ENCODE measurements around the gene CALN1. TPM values are rescaled to one million over a fixed set of nuclear protein-coding genes. Genes with fewer than 3 reads are reported as not detected.

Gene CALN1
- total and polyA plus RNA-seq, 2 experiments from 2014 or later: 7.6 to 14.5 TPM

DNA sequence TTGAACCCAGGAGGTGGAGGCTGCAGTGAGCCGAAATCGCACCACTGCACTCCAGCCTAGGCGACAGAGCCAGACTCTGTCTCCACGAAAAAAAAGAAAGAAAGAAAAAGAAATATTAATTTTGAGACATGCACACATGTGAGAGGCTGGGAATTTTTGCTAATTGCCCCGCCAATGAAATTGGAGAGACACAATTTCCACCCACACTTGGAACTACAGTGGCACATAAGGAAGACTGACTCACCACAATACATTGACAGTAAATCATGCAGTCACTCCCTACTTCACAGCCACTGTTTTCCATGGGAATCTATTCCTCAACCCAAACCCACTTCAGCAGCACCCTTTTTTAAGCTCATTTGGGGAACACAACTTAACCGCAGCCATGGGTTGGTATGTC lies 139.7 kb downstream of the CALN1 start (continued):
- TF ChIP-seq STAT1 (IDR thresholded peaks at IDR 0.05; ENCODE audit: unreplicated experiment) (no peak), JUNB (IDR thresholded peaks at IDR 0.05; ENCODE audit: unreplicated experiment) (no peak), CREB1 (CRISPR knock-in tag; IDR thresholded peaks at IDR 0.05; ENCODE audit: low read depth) (no peak)
- TF ChIP-seq, protein P1, sequence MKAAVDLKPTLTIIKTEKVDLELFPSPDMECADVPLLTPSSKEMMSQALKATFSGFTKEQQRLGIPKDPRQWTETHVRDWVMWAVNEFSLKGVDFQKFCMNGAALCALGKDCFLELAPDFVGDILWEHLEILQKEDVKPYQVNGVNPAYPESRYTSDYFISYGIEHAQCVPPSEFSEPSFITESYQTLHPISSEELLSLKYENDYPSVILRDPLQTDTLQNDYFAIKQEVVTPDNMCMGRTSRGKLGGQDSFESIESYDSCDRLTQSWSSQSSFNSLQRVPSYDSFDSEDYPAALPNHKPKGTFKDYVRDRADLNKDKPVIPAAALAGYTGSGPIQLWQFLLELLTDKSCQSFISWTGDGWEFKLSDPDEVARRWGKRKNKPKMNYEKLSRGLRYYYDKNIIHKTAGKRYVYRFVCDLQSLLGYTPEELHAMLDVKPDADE (IDR thresholded peaks at IDR 0.05): no peak

DNA sequence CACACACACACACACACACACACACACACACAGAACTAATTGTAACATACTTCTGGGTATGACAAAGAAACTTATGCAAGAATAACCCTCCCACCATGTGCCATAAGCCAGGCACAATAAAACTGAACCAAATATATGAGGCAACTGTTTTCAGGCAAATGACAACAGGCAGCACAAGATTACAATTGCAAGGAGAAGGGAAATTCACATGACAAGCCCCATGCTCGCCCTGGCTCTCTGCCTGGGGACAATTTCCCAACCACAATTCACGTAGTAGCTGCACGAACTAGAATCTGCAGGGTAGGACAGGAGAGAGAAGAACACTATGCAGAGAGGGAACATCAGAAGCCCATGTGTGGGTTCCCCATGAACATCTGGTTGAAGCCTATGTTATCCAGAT lies 143.3 kb downstream of the CALN1 start:
- Histone ChIP-seq H3K4me1 (ENCODE audit: insufficient read depth) (peaks cover 25% of the 10 kb centered on the region), H3K36me3 (ENCODE audit: insufficient read depth) (no peaks in the 10 kb centered on the region; the same call in 1 of the 2 replicates), H3F3A (replicated peaks; ENCODE audit: low read depth) (no peaks in the 10 kb centered on the region), H4K20me1 (replicated peaks; ENCODE audit: insufficient read depth) (no peaks in the 10 kb centered on the region), H3K4me3 (no peak overlapping the region), H3K9me2 (ENCODE audit: insufficient read depth) (0 out of 2 replicates have a peak, but pooled peaks cover 3% of the 10 kb centered on the region), H3K27ac (ENCODE audit: low read depth) (no peak overlapping the region), H3K4me2 (no peak overlapping the region), H3K79me2 (replicated peaks; ENCODE audit: insufficient read depth) (0 out of 2 replicates have a peak, but pooled peaks cover 6% of the 10 kb centered on the region), H2AFZ (no peak overlapping the region), H3K27me3 (ENCODE audit: insufficient read depth) (no peaks in the 10 kb centered on the region)
- Mint-ChIP-seq H3K9me3 (peaks cover 6% of the 10 kb centered on the region; the same call in 2 of the 3 replicates), H3K36me3 (ENCODE audit: low read depth) (peaks cover 53% of the 10 kb centered on the region), H3K27me3 (ENCODE audit: insufficient read depth, low read depth, poor library complexity) (peaks cover 10% of the 10 kb centered on the region), H3K4me1 (peaks cover 45% of the 10 kb centered on the region), H3K27ac (no peak overlapping the region), H3K4me3 (no peak overlapping the region)
- ATAC-seq: no peak
- no peak for DNase-seq (ENCODE audit: low spot score)
- TF ChIP-seq POLR2AphosphoS5 (IDR thresholded peaks at IDR 0.05; ENCODE audit: low read depth): no peak
- no peak for TF ChIP-seq CREB1 (CRISPR knock-in tag; IDR thresholded peaks at IDR 0.05; ENCODE audit: low read depth)
- TF ChIP-seq, protein P2, sequence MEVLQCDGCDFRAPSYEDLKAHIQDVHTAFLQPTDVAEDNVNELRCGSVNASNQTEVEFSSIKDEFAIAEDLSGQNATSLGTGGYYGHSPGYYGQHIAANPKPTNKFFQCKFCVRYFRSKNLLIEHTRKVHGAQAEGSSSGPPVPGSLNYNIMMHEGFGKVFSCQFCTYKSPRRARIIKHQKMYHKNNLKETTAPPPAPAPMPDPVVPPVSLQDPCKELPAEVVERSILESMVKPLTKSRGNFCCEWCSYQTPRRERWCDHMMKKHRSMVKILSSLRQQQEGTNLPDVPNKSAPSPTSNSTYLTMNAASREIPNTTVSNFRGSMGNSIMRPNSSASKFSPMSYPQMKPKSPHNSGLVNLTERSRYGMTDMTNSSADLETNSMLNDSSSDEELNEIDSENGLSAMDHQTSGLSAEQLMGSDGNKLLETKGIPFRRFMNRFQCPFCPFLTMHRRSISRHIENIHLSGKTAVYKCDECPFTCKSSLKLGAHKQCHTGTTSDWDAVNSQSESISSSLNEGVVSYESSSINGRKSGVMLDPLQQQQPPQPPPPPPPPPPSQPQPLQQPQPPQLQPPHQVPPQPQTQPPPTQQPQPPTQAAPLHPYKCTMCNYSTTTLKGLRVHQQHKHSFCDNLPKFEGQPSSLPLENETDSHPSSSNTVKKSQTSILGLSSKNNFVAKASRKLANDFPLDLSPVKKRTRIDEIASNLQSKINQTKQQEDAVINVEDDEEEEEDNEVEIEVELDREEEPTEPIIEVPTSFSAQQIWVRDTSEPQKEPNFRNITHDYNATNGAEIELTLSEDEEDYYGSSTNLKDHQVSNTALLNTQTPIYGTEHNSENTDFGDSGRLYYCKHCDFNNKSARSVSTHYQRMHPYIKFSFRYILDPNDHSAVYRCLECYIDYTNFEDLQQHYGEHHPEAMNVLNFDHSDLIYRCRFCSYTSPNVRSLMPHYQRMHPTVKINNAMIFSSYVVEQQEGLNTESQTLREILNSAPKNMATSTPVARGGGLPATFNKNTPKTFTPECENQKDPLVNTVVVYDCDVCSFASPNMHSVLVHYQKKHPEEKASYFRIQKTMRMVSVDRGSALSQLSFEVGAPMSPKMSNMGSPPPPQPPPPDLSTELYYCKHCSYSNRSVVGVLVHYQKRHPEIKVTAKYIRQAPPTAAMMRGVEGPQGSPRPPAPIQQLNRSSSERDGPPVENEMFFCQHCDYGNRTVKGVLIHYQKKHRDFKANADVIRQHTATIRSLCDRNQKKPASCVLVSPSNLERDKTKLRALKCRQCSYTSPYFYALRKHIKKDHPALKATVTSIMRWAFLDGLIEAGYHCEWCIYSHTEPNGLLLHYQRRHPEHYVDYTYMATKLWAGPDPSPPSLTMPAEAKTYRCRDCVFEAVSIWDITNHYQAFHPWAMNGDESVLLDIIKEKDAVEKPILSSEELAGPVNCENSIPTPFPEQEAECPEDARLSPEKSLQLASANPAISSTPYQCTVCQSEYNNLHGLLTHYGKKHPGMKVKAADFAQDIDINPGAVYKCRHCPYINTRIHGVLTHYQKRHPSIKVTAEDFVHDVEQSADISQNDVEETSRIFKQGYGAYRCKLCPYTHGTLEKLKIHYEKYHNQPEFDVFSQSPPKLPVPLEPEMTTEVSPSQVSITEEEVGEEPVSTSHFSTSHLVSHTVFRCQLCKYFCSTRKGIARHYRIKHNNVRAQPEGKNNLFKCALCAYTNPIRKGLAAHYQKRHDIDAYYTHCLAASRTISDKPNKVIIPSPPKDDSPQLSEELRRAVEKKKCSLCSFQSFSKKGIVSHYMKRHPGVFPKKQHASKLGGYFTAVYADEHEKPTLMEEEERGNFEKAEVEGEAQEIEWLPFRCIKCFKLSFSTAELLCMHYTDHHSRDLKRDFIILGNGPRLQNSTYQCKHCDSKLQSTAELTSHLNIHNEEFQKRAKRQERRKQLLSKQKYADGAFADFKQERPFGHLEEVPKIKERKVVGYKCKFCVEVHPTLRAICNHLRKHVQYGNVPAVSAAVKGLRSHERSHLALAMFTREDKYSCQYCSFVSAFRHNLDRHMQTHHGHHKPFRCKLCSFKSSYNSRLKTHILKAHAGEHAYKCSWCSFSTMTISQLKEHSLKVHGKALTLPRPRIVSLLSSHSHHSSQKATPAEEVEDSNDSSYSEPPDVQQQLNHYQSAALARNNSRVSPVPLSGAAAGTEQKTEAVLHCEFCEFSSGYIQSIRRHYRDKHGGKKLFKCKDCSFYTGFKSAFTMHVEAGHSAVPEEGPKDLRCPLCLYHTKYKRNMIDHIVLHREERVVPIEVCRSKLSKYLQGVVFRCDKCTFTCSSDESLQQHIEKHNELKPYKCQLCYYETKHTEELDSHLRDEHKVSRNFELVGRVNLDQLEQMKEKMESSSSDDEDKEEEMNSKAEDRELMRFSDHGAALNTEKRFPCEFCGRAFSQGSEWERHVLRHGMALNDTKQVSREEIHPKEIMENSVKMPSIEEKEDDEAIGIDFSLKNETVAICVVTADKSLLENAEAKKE (CRISPR knock-in tag; IDR thresholded peaks at IDR 0.05): no peak
- no peak for TF ChIP-seq JUNB (IDR thresholded peaks at IDR 0.05; ENCODE audit: unreplicated experiment)
- TF ChIP-seq, protein P3, sequence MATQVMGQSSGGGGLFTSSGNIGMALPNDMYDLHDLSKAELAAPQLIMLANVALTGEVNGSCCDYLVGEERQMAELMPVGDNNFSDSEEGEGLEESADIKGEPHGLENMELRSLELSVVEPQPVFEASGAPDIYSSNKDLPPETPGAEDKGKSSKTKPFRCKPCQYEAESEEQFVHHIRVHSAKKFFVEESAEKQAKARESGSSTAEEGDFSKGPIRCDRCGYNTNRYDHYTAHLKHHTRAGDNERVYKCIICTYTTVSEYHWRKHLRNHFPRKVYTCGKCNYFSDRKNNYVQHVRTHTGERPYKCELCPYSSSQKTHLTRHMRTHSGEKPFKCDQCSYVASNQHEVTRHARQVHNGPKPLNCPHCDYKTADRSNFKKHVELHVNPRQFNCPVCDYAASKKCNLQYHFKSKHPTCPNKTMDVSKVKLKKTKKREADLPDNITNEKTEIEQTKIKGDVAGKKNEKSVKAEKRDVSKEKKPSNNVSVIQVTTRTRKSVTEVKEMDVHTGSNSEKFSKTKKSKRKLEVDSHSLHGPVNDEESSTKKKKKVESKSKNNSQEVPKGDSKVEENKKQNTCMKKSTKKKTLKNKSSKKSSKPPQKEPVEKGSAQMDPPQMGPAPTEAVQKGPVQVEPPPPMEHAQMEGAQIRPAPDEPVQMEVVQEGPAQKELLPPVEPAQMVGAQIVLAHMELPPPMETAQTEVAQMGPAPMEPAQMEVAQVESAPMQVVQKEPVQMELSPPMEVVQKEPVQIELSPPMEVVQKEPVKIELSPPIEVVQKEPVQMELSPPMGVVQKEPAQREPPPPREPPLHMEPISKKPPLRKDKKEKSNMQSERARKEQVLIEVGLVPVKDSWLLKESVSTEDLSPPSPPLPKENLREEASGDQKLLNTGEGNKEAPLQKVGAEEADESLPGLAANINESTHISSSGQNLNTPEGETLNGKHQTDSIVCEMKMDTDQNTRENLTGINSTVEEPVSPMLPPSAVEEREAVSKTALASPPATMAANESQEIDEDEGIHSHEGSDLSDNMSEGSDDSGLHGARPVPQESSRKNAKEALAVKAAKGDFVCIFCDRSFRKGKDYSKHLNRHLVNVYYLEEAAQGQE (IDR thresholded peaks at IDR 0.05; ENCODE audit: unreplicated experiment): no peak
- no peak for TF ChIP-seq EZH2phosphoT487 (IDR thresholded peaks at IDR 0.05; ENCODE audit: unreplicated experiment)
- TF ChIP-seq ZNF114 (CRISPR knock-in tag; IDR thresholded peaks at IDR 0.05): no peak

Measured in GM23338 (cell line).